Activated CD8-positive, alpha-beta memory T cell treated with anti-CD3 and anti-CD28 coated beads, Interleukin-2, amount 50 U/mL, for 1 hour (primary cell): ENCODE data around the gene GPR61.
A peak's percentile ranks its signal among the peaks of the same experiment; 100 is the strongest.

ENCODE experiments used
- DNase-seq: peaks from one replicate; pipeline ENCODE4 v3.0.0-alpha.2; 2020; ENCODE audit errors: extremely low read depth

Gene GPR61

GRCh38 chr1:109509176-109510134 lies 30.2 kb upstream of the GPR61 start, which contains the start of gene AMIGO1:
AMIGO1 (minus strand) TSS chr1:109509727; CDS start chr1:109508912, 815 bp downstream.
- DNase-seq: no peak

- DNase-seq: no peak
These were observed 26.5 kb upstream of the GPR61 start for GRCh38 chr1:109513110-109513710.

GRCh38 chr1:109514846-109515245 lies 24.8 kb upstream of the GPR61 start:
- no peak for DNase-seq

GRCh38 chr1:109516872-109517271 lies 22.8 kb upstream of the GPR61 start:
- DNase-seq: no peak

- no peak for DNase-seq
These were observed 22.3 kb upstream of the GPR61 start for GRCh38 chr1:109517337-109517736.

GRCh38 chr1:109521002-109521951 lies 18.4 kb upstream of the GPR61 start:
- DNase-seq: no peak

- no peak for DNase-seq
These were observed 17.6 kb upstream of the GPR61 start for GRCh38 chr1:109522026-109522425.

- no peak for DNase-seq
These were observed 16.0 kb upstream of the GPR61 start for GRCh38 chr1:109523706-109524105.

- DNase-seq: no peak
These were observed 12.4 kb upstream of the GPR61 start for GRCh38 chr1:109527098-109527811.

- no peak for DNase-seq
These were observed 11.6 kb upstream of the GPR61 start for GRCh38 chr1:109527846-109528695.

GRCh38 chr1:109528712-109529111 lies 11.0 kb upstream of the GPR61 start:
- no peak for DNase-seq

- no peak for DNase-seq
These were observed 9.7 kb upstream of the GPR61 start for GRCh38 chr1:109529881-109530456.

- no peak for DNase-seq
These were observed 9.1 kb upstream of the GPR61 start for GRCh38 chr1:109530457-109531087.

GRCh38 chr1:109531380-109531779 lies 8.3 kb upstream of the GPR61 start:
- no peak for DNase-seq

GRCh38 chr1:109531826-109532364 lies 7.8 kb upstream of the GPR61 start:
- no peak for DNase-seq

GRCh38 chr1:109532365-109533136 lies 7.1 kb upstream of the GPR61 start:
- peak; percentile 68 for DNase-seq

GRCh38 chr1:109534307-109534858 lies 5.3 kb upstream of the GPR61 start:
- DNase-seq: no peak

GRCh38 chr1:109535481-109535880 lies 4.2 kb upstream of the GPR61 start:
- no peak for DNase-seq
